Epithelial cell of prostate (primary cell): ENCODE data around the gene SARS1.
"Not testable (repeated sequence)": the region's sequence is repeated elsewhere in the genome, so short reads cannot be mapped to it uniquely, and the experiment has no call there.

ENCODE experiments used
- DNase-seq: peaks from one replicate; pipeline ENCODE4 v3.0.0-alpha.2; 2011; ENCODE audit warnings: low read depth, low spot score
- H3K27ac ChIP-seq: fragments of 450-650 bp; 2 replicates; pipeline ENCODE4 v1.5.1; 2017; ENCODE audit warnings: mild to moderate bottlenecking

SARS1 gene

DNA sequence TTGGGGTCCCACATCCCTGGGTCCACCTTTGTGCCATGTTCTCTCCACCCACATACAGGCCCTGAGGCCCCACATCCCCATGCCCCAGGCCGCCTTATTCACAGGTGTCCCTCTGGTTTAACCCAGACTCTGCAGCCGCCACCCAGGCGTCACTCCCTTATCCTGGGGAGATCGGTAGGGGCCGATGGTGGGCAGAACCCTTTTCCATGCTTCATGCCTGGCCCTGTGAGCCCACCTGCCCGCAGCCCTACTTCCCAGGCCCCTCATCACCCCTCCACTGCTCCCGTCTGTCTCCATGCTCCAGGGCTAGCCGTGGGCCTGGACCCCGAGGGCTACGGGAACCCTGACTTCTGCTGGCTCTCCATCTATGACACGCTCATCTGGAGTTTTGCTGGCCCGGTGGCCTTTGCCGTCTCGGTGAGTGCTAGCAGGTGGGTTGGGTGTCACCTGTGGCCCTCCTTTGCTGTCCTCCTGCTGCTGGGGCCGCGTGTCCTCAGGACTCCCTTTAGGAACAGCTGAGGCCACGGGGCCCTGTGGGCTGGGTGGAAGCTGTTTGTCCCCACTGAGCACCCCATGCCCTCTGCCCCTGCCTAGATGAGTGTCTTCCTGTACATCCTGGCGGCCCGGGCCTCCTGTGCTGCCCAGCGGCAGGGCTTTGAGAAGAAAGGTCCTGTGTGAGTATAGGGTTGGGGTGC is 57.1 kb downstream of the SARS1 start:
- no peak overlapping the region for H3K27ac ChIP-seq
- no peak for DNase-seq

DNA sequence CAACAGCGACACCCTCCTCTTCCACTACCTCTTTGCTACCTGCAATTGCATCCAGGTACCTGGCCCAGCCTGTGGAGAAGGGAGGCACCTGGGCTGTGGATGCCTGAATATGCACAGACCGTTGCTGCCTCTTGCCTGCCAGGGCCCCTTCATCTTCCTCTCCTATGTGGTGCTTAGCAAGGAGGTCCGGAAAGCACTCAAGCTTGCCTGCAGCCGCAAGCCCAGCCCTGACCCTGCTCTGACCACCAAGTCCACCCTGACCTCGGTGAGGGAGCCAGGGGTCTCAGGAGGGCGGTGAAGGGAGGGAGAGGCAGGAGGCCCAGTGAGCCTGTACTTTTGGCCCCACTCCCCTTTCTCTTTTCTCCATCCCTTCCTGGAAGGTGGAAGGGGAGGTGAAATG is 57.7 kb downstream of the SARS1 start:
- H3K27ac ChIP-seq, result no peak overlapping the region

DNA sequence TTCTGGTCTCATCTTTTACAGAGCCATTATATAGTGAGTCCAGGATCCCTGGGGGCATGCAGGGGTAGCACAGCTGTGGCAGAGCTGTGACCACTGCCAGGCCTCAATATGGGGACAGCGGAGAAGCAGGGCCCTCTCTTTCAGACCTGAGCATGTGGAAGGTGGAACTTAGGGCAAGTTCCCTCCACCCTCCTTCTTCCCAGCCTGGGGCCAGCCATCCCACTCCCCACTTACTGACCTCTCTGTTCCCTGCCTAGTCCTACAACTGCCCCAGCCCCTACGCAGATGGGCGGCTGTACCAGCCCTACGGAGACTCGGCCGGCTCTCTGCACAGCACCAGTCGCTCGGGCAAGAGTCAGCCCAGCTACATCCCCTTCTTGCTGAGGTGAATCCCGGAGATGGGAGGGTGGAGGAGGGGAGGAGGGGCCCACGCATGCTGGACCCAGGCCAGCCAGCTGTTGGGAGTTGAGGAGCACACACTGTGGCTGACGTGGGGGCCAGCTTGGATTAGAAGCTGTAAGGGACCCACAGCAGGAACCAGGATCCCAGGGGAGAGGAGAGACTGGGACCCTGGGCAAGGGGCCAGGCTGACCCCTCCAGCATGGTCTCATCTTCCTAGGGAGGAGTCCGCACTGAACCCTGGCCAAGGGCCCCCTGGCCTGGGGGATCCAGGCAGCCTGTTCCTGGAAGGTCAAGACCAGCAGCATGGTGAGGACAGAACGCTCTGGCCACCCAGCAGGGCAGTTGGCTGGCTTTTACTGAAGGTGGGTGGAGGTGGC is 58.5 kb downstream of the SARS1 start:
- no peak for DNase-seq
- H3K27ac ChIP-seq, result no peak overlapping the region

More for the DNA sequence above, 57.7 kb downstream of the SARS1 start:
- DNase-seq, result no peak

DNA sequence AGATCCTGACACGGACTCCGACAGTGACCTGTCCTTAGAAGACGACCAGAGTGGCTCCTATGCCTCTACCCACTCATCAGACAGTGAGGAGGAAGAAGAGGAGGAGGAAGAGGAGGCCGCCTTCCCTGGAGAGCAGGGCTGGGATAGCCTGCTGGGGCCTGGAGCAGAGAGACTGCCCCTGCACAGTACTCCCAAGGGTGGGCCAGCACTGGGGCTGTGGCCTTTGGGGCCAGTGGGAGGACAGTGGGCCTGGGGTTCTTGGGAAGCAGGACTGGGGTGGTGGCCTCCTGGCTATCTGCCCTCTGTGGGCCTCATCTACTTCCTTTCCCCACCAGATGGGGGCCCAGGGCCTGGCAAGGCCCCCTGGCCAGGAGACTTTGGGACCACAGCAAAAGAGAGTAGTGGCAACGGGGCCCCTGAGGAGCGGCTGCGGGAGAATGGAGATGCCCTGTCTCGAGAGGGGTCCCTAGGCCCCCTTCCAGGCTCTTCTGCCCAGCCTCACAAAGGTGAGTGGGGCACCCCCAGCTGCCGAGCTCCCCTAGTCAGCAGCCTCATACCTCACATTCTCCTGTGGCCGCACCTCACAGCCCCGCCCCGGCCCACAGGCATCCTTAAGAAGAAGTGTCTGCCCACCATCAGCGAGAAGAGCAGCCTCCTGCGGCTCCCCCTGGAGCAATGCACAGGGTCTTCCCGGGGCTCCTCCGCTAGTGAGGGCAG is 59.3 kb downstream of the SARS1 start:
- DNase-seq, result no peak
- peak overlapping the region; percentile 93 for H3K27ac ChIP-seq

DNA sequence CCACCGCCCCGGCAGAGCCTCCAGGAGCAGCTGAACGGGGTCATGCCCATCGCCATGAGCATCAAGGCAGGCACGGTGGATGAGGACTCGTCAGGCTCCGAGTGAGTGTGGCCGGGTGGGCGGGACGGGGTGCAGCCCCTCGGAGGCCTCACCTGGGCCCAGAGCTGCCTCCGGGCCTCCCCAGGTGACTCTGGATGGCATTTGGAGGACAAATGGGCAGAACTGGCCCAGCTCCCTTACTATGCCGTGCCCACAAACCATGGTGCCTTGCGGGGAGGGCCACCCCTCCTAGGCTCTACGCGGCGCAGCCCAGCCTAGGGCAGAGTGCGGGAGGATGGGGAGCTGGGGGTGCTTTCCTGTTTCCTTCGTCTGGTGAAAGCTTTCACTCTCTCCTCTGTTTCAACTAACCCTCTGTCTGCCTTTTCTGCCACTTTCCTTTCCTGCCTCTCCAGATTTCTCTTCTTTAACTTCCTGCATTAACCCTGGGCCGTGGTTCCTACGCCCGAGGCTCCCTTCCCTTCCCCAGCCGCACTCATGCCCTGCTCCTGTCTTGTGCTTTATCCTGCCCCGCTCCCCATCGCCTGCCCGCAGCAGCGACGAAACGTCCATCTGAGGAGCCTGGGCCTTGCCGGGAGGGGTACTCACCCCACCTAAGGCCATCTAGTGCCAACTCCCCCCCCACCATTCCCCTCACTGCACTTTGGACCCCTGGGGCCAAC is 60.0 kb downstream of the SARS1 start:
- peak overlapping the region; percentile 93 for H3K27ac ChIP-seq
- no peak for DNase-seq

DNA sequence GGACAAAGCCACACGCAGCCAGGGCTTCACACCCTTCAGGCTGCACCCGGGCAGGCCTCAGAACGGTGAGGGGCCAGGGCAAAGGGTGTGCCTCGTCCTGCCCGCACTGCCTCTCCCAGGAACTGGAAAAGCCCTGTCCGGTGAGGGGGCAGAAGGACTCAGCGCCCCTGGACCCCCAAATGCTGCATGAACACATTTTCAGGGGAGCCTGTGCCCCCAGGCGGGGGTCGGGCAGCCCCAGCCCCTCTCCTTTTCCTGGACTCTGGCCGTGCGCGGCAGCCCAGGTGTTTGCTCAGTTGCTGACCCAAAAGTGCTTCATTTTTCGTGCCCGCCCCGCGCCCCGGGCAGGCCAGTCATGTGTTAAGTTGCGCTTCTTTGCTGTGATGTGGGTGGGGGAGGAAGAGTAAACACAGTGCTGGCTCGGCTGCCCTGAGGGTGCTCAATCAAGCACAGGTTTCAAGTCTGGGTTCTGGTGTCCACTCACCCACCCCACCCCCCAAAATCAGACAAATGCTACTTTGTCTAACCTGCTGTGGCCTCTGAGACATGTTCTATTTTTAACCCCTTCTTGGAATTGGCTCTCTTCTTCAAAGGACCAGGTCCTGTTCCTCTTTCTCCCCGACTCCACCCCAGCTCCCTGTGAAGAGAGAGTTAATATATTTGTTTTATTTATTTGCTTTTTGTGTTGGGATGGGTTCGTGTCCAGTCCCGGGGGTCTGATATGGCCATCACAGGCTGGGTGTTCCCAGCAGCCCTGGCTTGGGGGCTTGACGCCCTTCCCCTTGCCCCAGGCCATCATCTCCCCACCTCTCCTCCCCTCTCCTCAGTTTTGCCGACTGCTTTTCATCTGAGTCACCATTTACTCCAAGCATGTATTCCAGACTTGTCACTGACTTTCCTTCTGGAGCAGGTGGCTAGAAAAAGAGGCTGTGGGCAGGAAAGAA is 61.1 kb downstream of the SARS1 start:
- peak; percentile 93 for DNase-seq
- H3K27ac ChIP-seq, result peak overlapping the region; percentile 93

DNA sequence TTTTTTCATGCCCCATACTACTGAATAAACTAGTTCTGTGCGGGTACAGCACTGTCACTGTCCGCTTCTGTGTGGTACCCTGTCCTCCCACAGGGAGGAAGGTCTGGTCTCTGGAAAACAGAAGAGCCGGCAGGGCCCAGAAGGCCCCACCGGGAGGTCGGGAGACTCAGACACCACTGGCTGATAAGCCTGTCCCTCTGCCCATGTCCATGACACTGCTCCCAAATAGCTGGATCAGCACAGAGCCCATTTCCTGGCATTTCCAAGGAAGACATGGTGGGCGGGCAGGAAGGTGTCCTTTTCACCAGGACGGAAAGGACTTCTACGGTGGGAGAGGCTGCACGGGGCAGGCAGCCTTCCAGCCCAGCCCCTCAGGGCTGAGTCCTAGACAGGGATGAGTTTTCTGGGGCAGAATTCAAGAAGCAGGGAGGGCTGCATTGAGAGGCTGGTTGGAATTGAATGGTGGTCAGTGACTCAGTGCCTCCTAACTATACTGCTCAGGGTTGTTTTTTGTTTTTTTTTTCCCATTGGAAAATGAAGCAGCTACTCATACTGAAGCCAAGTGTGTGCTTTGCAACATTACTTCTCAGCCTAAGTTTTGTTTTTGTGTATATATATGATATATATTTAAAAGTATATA is 62.1 kb downstream of the SARS1 start:
- peak overlapping the region; percentile 93 for H3K27ac ChIP-seq
- DNase-seq, result no peak

DNA sequence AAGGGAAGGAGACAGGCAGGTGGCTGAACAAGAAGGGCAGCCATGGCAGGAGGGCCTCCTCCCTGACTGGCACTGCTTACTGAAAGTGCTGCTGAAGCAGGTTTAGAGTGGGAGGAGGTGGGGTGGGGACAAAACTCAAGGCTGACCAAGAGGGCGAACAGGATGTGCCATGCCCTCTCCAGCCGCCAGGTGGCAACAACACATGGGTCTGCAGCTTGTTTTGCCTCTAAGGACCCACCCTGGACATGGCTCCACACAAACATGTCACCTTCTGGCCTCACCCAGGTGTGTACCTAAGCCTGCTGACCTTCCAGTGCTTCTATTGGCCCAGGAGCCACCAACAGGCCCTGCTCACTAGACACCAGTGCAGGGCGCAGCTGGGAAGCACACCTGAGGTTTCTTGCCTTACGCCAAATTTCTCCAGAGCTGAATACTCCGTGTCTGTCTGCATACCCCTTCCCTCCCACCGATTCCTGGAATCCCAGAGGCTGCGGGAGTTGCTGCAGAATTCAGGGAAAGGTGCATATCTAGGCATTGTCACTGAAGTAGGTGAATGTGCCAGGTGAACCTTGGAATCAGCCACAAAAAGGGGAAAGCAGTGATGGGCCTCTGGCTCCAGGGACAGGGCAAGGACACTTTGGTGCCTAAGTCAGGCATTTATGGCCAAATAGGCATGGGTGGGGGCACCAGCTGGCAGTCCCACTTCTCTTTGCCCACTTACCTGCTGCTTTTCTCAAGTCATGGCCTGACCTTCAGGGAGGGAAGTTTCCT is 63.9 kb downstream of the SARS1 start:
- H3K27ac ChIP-seq, result peak overlapping the region; percentile 93
- no peak for DNase-seq

DNA sequence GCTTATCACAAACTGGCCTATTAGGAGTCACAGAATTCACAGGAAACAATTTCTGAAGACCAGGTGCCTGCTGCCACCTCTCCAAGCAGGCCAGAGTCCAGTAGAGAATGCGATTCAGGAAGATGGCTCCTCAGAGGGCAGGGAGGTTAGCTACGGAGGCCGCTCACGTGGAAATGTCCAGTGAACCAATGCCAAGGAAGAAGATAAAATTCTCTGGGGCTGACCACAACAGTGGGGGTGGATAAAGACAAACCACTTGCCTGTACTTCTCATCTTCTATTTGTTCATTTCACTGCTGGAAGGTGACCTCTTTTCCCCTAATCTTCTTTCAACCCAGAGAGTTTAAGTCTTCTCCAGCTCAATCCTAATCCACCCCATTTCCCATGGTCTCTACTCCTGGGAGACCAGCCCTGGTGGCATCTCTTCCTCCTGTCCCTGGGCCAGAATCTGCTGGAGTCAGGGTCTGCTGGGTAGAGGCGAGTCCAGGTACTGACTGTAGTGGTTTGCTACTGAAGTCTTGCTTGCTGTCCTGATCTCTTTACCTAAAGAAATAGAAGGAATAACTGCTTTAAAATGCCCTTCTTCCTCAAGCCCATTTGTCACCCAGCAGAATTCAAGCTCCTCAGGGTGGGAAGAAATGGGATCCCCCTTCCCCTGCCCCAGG is 66.0 kb downstream of the SARS1 start:
- no peak for DNase-seq
- H3K27ac ChIP-seq, result no peak overlapping the region

DNA sequence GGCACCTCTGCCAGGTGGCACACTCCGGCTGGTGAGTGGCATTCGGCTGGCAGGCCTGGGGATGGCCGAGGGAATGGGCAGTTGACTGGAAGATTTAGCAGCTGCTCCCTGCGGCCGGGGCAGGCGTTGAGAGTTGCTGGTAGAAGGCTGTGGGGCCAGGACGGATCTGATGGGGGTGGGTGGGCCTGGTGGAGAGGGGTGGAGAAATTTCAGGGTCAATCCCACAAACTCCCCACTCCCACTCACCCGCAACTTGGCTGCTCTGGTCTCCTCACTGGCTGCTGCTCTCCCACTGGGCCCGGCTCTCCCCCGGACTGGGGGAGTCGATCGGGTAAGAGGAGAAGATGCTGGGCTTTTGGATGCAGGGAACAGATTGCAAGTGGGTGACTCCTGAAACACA is 67.1 kb downstream of the SARS1 start:
- no peak overlapping the region for H3K27ac ChIP-seq

DNA sequence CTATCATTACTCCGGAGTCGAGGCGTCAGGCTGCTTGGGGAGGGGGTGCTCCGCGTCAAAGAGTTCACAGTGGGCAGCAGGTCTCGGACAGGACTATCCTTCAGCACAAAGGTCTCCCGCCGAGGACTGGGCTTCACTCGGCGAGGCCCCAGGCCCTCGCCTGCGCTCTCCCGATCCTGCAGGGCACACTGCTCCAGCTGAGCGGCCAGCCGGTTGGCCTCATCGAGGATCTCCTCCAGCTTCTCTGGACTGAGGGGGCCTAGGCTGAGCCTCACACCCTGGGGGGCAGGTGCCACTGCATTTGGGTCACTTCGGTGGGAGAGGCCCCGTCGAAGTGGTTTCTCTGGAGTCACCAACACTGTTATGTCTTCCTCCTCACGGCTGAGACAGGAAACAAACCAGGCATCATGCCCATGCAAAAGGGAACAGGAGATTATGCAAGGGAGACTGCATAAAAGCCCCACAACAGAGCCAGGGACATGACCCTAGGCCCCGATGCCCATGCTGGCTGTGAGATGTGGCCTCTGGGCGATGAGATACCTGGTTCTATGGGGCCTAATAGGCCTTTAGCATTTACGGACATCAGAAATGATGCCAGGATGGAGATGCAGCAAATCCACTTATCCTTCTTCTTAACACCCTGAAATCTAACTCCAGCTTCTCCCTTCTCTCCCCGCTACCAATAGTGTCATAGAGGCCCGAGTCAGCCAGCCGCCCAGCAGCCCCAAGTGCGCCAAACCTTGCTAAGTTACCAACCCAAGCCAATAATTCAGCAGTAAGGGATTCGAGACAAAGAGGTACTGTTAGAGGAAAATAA is 68.2 kb downstream of the SARS1 start:
- peak overlapping the region; percentile 80 for H3K27ac ChIP-seq

More for the DNA sequence above, 67.1 kb downstream of the SARS1 start:
- no peak for DNase-seq

DNA sequence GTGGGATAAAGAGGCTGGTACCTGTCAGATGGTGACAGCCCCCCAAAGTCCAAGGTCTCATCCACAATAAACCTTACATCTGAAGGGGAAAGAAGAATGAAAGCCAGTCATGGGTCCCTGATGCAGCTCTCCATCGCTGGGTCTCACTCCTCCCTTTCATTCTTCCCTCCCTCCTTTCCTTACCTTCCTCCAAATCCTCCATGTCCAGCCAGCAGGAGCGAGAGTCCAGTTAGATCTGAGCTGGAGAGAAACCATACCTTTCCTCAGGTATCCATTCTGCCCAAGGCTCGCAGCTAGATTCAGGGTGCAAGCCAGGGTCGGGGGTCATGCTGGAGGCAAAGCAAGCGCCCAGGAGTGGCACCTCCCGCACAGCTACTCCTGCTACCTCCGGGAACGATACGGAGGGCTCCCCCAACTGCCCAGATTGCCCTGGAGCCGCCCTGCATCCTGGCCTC is 68.8 kb downstream of the SARS1 start:
- DNase-seq, result no peak
- peak overlapping the region; percentile 80 for H3K27ac ChIP-seq

More for the DNA sequence above, 68.2 kb downstream of the SARS1 start:
- no peak for DNase-seq

DNA sequence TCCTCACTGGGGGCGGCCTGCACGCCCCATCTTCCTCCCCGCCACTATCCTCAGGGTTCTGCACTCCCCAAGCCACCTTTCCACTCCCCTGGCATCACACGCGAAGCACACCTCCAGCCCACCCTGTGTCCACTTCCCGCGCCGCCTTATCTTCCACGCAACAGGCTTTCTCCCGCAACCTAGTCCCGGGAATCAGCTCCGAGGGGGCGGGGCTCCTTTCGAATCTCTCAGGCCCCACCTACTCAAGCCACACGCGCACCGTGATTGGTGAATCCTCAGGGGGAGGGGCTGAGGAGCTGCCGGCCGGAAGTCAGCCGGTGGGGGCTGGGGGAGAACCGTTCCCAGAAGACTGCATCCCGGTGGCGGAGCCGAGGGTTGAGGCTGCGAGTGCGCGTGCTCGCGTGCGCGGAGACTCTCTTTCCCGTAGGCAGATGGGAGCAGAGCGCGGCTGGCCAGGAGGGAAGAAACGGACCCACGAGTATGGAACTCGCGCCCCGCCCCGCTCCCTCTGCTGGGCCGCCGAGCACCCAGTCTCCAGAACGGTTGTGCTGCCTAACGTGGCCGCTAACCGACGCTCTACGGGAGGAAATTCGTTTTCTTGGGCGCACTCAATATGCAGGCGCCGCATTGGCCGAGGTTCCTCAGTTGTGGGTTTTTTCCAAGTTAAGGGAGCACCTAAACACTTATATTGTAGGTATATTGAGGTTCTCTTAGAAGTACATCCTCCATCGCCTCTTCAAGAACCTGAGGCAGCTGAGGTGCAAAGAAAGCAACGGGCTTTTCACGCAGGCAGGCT is 69.4 kb downstream of the SARS1 start, which contains the start of gene PSRC1:
Gene PSRC1 (minus strand): TSS at position 194 of the 796 bp plus-strand sequence.
- peak; percentile 76 for DNase-seq
- peak within 1 kb of the TSS; percentile 80 for H3K27ac ChIP-seq

DNA sequence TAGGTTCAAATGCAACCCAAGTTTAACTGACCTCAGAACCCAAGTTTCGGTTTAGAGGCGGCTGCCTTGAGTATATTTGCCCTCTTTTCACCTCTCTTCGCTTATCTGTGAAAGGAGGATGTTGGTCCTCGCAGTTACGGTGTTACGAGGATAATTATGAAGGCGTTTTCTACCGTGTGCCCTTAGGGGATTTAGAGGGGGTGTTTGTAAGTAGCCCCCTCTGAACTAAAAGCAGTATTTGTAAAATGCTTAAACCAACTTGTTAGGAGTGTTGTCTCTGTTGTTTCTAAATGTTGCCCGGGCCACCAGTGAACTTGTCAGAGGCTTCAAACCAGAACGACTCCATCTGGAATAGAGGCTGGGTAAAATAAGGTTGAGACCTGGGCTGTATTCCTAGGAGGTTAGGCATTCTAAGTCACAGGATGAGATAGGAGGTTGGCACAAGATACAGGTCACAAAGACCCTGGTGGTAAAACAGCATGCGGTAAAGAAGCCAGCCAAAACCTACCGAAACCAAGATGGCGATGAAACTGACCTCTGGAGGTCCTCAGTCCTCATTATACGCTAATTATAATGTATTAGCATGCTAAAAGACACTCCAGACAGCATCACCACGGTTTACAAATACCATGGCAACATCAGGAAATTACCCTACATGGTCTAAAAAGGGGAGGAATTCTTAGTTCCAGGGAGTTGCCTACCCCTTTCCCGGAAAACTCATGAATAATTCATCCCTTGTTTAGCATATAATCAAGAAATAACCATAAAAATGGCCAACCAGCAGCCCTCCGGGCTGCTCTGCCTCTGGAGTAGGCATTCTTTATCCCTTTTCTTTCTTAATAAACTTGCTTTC is 70.3 kb downstream of the SARS1 start:
- no peak for DNase-seq

DNA sequence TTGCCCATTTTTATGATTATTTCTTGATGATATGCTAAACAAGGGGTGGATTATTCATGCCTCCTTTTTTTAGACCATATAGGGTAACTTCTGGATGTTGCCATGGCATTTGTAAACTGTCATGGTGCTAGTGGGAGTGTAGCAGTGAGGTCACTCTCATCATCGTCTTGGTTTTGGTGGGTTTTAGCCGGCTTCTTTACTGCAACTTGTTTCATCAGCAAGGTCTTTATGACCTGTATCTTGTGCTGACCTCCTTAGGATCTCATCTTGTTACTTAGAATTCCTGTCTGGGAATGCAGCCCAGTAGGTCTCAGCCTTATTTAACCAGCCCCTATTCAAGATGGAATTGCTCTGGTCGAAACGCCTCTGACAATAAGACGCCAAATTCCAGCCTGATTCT is 73.0 kb downstream of the SARS1 start:
- not testable (repeated sequence) for H3K27ac ChIP-seq, DNase-seq

More for the DNA sequence above, 70.3 kb downstream of the SARS1 start:
- H3K27ac ChIP-seq, result peak overlapping the region; percentile 80
